Measurements from ENCODE around the gene SIK2. TPM values are rescaled to one million over a fixed set of nuclear protein-coding genes. Genes with fewer than 3 reads are reported as not detected.
A peak's percentile ranks its signal among the peaks of the same experiment; 100 is the strongest.

SIK2 gene
- total RNA-seq, 1 donor from 2014 or later: 14.3 TPM

- Mint-ChIP-seq H3K4me1 (ENCODE audit: low read depth, unreplicated experiment) (peaks cover 37% of the 10 kb centered on the region), H3K27me3 (ENCODE audit: low read depth, unreplicated experiment) (no peaks in the 10 kb centered on the region), H3K4me3 (ENCODE audit: unreplicated experiment) (no peak overlapping the region), H3K9me3 (ENCODE audit: unreplicated experiment) (no peaks in the 10 kb centered on the region), H3K27ac (ENCODE audit: unreplicated experiment) (peak overlapping the region; percentile 95), H3K36me3 (ENCODE audit: low read depth, unreplicated experiment) (peaks cover 6% of the 10 kb centered on the region)
- peak overlapping the region; percentile 92 for H3K9ac ChIP-seq (ENCODE audit: low read length)
- FAIRE-seq (no peak), DNase-seq (ENCODE audit: low read depth) (peak; percentile 12)
- TF ChIP-seq CTCF (IDR thresholded peaks at IDR 0.05; ENCODE audit: insufficient read depth, low read depth, low read length) (no peak), EZH2 (IDR thresholded peaks at IDR 0.05; ENCODE audit: insufficient read depth, low read length) (no peak)
- H3K4me3 ChIP-seq (ENCODE audit: insufficient read depth, low read depth, low read length): no peak overlapping the region
- peak overlapping the region; percentile 99 for H3K27ac ChIP-seq (ENCODE audit: low read depth, low read length)
- no peaks in the 10 kb centered on the region for H3K27me3 ChIP-seq (ENCODE audit: insufficient read depth, low read length)
- no peaks in the 10 kb centered on the region for H3K79me2 ChIP-seq (ENCODE audit: insufficient read depth, low read length)
- H3K36me3 ChIP-seq (ENCODE audit: insufficient read depth, low read length): peaks cover 22% of the 10 kb centered on the region
- H3K4me1 ChIP-seq (ENCODE audit: insufficient read depth, low read length): peaks cover 45% of the 10 kb centered on the region
- no peaks in the 10 kb centered on the region for H4K20me1 ChIP-seq (ENCODE audit: insufficient read depth, low read length)
- H2AFZ ChIP-seq (ENCODE audit: low read depth, low read length): peak overlapping the region; percentile 50
- no peaks in the 10 kb centered on the region for H3K9me3 ChIP-seq (ENCODE audit: insufficient read depth, low read depth, low read length)
- peak overlapping the region; percentile 81 for H3K4me2 ChIP-seq (ENCODE audit: low read length)
Observed at GRCh38 chr11:111736621-111737443, 134.6 kb downstream of the SIK2 start.

GRCh38 chr11:111737444-111738210 is 135.4 kb downstream of the SIK2 start:
- Histone ChIP-seq H3K27me3 (ENCODE audit: insufficient read depth, low read length) (no peaks in the 10 kb centered on the region), H3K4me3 (ENCODE audit: insufficient read depth, low read depth, low read length) (no peak overlapping the region), H3K9me3 (ENCODE audit: insufficient read depth, low read depth, low read length) (no peaks in the 10 kb centered on the region), H3K9ac (ENCODE audit: low read length) (peak overlapping the region; percentile 92), H3K4me2 (ENCODE audit: low read length) (no peak overlapping the region), H3K36me3 (ENCODE audit: insufficient read depth, low read length) (peaks cover 24% of the 10 kb centered on the region), H2AFZ (ENCODE audit: low read depth, low read length) (no peak overlapping the region), H4K20me1 (ENCODE audit: insufficient read depth, low read length) (no peaks in the 10 kb centered on the region), H3K4me1 (ENCODE audit: insufficient read depth, low read length) (peaks cover 44% of the 10 kb centered on the region), H3K79me2 (ENCODE audit: insufficient read depth, low read length) (no peaks in the 10 kb centered on the region), H3K27ac (ENCODE audit: low read depth, low read length) (peak overlapping the region; percentile 99)
- DNase-seq (ENCODE audit: low read depth) (no peak), FAIRE-seq (no peak)
- H3K36me3 Mint-ChIP-seq (ENCODE audit: low read depth, unreplicated experiment): peaks cover 6% of the 10 kb centered on the region
- no peak for TF ChIP-seq EZH2 (IDR thresholded peaks at IDR 0.05; ENCODE audit: insufficient read depth, low read length)
- H3K4me3 Mint-ChIP-seq (ENCODE audit: unreplicated experiment): no peak overlapping the region
- no peaks in the 10 kb centered on the region for H3K27me3 Mint-ChIP-seq (ENCODE audit: low read depth, unreplicated experiment)
- H3K9me3 Mint-ChIP-seq (ENCODE audit: unreplicated experiment): no peaks in the 10 kb centered on the region
- H3K27ac Mint-ChIP-seq (ENCODE audit: unreplicated experiment): no peak overlapping the region
- H3K4me1 Mint-ChIP-seq (ENCODE audit: low read depth, unreplicated experiment): peaks cover 36% of the 10 kb centered on the region

- no peak overlapping the region for H3K4me2 ChIP-seq (ENCODE audit: low read length)
- peaks cover 29% of the 10 kb centered on the region for H3K4me1 Mint-ChIP-seq (ENCODE audit: low read depth, unreplicated experiment)
- peaks cover 28% of the 10 kb centered on the region for H3K4me1 ChIP-seq (ENCODE audit: insufficient read depth, low read length)
- DNase-seq (ENCODE audit: low read depth): no peak
- no peak for TF ChIP-seq CTCF (IDR thresholded peaks at IDR 0.05; ENCODE audit: insufficient read depth, low read depth, low read length)
- no peak for TF ChIP-seq EZH2 (IDR thresholded peaks at IDR 0.05; ENCODE audit: insufficient read depth, low read length)
- no peaks in the 10 kb centered on the region for H3K9me3 ChIP-seq (ENCODE audit: insufficient read depth, low read depth, low read length)
- peaks cover 6% of the 10 kb centered on the region for H3K36me3 Mint-ChIP-seq (ENCODE audit: low read depth, unreplicated experiment)
- no peaks in the 10 kb centered on the region for H3K27me3 ChIP-seq (ENCODE audit: insufficient read depth, low read length)
- no peak for FAIRE-seq
- peaks cover 36% of the 10 kb centered on the region for H3K36me3 ChIP-seq (ENCODE audit: insufficient read depth, low read length)
- H3K9me3 Mint-ChIP-seq (ENCODE audit: unreplicated experiment): no peaks in the 10 kb centered on the region
- no peak overlapping the region for H3K4me3 Mint-ChIP-seq (ENCODE audit: unreplicated experiment)
- peaks cover 12% of the 10 kb centered on the region for H3K79me2 ChIP-seq (ENCODE audit: insufficient read depth, low read length)
- H2AFZ ChIP-seq (ENCODE audit: low read depth, low read length): no peak overlapping the region
- H3K9ac ChIP-seq (ENCODE audit: low read length): no peak overlapping the region
- H3K27me3 Mint-ChIP-seq (ENCODE audit: low read depth, unreplicated experiment): no peaks in the 10 kb centered on the region
- H4K20me1 ChIP-seq (ENCODE audit: insufficient read depth, low read length): no peaks in the 10 kb centered on the region
- H3K4me3 ChIP-seq (ENCODE audit: insufficient read depth, low read depth, low read length): no peak overlapping the region
- H3K27ac Mint-ChIP-seq (ENCODE audit: unreplicated experiment): no peak overlapping the region
- no peak overlapping the region for H3K27ac ChIP-seq (ENCODE audit: low read depth, low read length)
Observed at GRCh38 chr11:111739299-111739698, 137.1 kb downstream of the SIK2 start.
